Cardiac atrium fibroblast (primary cell): ENCODE data around the gene BBS1. TPM values are rescaled to one million over a fixed set of nuclear protein-coding genes. Genes with fewer than 3 reads are reported as not detected.

Experiments
- total RNA-seq: library from RNA; depleted of rRNA; stranded (reverse); fragments of >200 nt; gene quantifications from 2 replicates; pipeline ENCODE4 v1.2.3, GENCODE V29; 2015

The BBS1 gene
- 20.4 and 28.7 TPM in 2 replicates for total RNA-seq

GRCh38 chr11:66510271-66510989 lies at the start of gene BBS1:
TSS of gene BBS1 (plus strand) at chr11:66510635. CDS start at chr11:66510660, 25 bp downstream.

GRCh38 chr11:66466225-66467033 lies 44.0 kb upstream of the BBS1 start, which contains the start of gene PELI3:
TSS of gene PELI3 (plus strand) at chr11:66466905. CDS start at chr11:66468129, 1,224 bp downstream.

GRCh38 chr11:66480117-66480938 lies 30.1 kb upstream of the BBS1 start, which contains the start of gene DPP3:
TSS of gene DPP3 (plus strand) at chr11:66480434. CDS start at chr11:66482201, 1,767 bp downstream.

GRCh38 chr11:66545701-66546367 lies 35.4 kb downstream of the BBS1 start, which contains the start of gene ZDHHC24:
TSS of gene ZDHHC24 (minus strand) at chr11:66546048. CDS start at chr11:66546003, 45 bp downstream.

GRCh38 chr11:66546368-66546965 lies 36.0 kb downstream of the BBS1 start, which contains the start of gene ACTN3:
TSS of gene ACTN3 (plus strand) at chr11:66546903. CDS start at chr11:66546938, 35 bp downstream.

GRCh38 chr11:66568124-66568916 lies 57.9 kb downstream of the BBS1 start, which contains the start of gene CTSF:
TSS of gene CTSF (minus strand) at chr11:66568606. CDS start at chr11:66568486, 120 bp downstream.

Other genes starting within 250 kb of the BBS1 start
- 147 and 156 TPM in 2 replicates for gene RAB1B, start 242.0 kb upstream of the BBS1 start, total RNA-seq
- gene CNIH2, start 232.5 kb upstream of the BBS1 start, total RNA-seq = not detected in 2 replicates
- gene YIF1A, start 221.5 kb upstream of the BBS1 start, total RNA-seq = 199 and 214 TPM in 2 replicates
- gene TMEM151A, start 218.7 kb upstream of the BBS1 start, total RNA-seq = 0.54 and 1.5 TPM in 2 replicates
- 126 and 180 TPM in 2 replicates for gene CD248, start 193.6 kb upstream of the BBS1 start, total RNA-seq
- gene RIN1, start 174.2 kb upstream of the BBS1 start, total RNA-seq = 12.8 and 30.0 TPM in 2 replicates
- gene BRMS1, start 165.5 kb upstream of the BBS1 start, total RNA-seq = 40.8 and 46.5 TPM in 2 replicates
- 23.7 and 28.2 TPM in 2 replicates for gene B4GAT1, start 163.0 kb upstream of the BBS1 start, total RNA-seq
- not detected in 2 replicates for gene SLC29A2, start 138.9 kb upstream of the BBS1 start, total RNA-seq
- not detected in 2 replicates for gene NPAS4, start 89.6 kb upstream of the BBS1 start, total RNA-seq
- gene MRPL11, start 71.8 kb upstream of the BBS1 start, total RNA-seq = 24.1 and 36.6 TPM in 2 replicates
- 8.5 and 9.9 TPM in 2 replicates for gene PELI3, start 43.7 kb upstream of the BBS1 start, total RNA-seq
- gene DPP3, start 30.2 kb upstream of the BBS1 start, total RNA-seq = 43.9 and 68.2 TPM in 2 replicates
- 17.1 and 33.2 TPM in 2 replicates for gene ZDHHC24, start 35.4 kb downstream of the BBS1 start, total RNA-seq
- gene ACTN3, start 36.3 kb downstream of the BBS1 start, total RNA-seq = under 0.01 TPM in 2 replicates
- gene CTSF, start 58.0 kb downstream of the BBS1 start, total RNA-seq = 65.9 and 72.4 TPM in 2 replicates
- 0.16 TPM in 1 of 2 replicates, not detected in the other for gene CCDC87, start 82.4 kb downstream of the BBS1 start, total RNA-seq
- gene CCS, start 82.5 kb downstream of the BBS1 start, total RNA-seq = 43.7 and 50.4 TPM in 2 replicates
- gene RBM14, start 106.0 kb downstream of the BBS1 start, total RNA-seq = 21.3 and 29.2 TPM in 2 replicates
- gene RBM4, start 128.1 kb downstream of the BBS1 start, total RNA-seq = 124 and 173 TPM in 2 replicates
- 13.0 and 16.2 TPM in 2 replicates for gene RBM4B, start 167.3 kb downstream of the BBS1 start, total RNA-seq
- 0.16 TPM in 1 of 2 replicates, not detected in the other for gene SPTBN2, start 218.6 kb downstream of the BBS1 start, total RNA-seq